GM21786 (cell line): ENCODE data around the gene FNDC3B.

Experiments
- ATAC-seq: cut with Tn5 transposase; IDR thresholded peaks from one replicate; pipeline ENCODE4 v1.9.1; 2021; ENCODE audit not compliant: unreplicated experiment

Gene FNDC3B

DNA sequence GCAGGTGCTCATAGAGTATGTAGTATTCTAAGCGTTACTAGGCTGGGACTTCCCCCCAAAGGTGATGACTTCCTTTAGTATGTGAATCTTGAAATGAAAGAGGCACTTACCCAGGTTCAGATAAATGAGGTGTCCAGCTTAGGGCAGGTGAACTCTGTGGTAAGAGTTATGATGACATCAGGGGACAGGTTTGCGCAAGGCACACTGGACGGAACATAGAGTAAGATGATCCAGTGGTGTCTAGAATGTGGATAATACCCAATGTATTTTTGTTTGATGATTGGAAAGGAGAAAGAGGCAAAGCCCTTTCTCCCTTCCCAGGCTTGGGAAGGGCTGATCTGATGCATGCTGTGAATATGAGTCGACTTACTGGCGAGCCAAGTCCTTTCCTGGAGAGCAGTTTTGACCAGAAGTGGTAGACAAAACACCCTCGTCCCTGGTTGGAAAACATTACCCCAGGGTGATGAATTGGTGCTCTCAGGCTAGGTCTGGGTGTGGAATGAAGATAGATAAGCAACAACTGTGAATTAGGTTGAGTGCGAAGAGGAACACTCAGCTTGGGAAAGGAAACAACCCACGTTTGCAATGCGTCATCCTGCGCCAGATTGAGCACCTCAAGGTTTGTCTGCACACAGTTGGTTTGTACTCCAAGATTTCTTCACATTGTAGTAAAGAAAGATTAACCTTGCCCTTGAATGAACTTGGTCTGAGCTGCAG lies 284.7 kb downstream of the FNDC3B start:
- no peak for ATAC-seq

DNA sequence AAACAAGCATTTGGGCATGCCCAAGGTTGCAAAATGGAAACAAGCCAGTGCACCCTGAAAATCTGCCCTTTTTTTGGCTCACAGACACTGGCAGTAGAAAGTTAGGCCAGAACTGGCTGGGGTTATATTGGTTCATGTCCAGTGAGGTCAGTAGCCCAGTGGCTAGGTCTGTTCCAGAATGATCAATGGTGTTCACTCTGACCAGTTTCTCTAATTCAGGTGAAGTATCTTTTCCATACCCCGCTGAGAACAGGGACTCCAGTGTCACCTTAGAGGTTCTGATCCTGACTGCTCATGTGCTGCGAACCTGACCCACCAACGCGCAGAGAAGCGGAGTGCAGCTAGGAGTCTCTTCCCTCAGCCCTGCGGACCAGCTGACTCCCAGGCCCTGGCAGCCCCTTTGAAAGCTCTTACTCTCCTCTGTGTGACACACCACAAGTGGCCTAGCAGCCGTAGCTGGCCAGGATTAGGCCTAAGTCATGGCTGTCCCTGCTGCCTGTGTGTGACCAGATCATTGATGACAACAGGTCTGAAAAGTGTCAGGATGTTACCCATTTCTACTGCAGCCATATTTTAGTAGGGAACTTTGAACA lies 285.3 kb downstream of the FNDC3B start:
- ATAC-seq = no peak

DNA sequence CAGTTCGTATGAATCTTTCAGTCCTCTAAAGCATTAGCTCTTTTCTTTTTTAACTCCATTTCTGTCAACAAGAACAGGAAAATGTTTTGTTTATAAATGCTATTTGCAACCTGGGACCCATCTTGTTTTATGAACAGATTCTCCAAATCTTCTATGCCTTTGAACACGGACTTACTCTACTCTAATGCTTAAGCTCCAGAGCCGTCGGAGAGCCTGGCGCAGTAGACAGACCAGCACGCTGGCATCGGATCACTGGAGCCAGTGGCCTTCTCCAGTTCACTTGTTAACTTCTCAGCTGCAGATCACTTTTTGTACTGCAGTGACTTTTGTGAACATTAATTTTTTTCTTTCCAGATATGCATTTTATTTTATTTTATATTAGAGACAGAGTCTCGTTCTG lies 286.1 kb downstream of the FNDC3B start:
- ATAC-seq = no peak

DNA sequence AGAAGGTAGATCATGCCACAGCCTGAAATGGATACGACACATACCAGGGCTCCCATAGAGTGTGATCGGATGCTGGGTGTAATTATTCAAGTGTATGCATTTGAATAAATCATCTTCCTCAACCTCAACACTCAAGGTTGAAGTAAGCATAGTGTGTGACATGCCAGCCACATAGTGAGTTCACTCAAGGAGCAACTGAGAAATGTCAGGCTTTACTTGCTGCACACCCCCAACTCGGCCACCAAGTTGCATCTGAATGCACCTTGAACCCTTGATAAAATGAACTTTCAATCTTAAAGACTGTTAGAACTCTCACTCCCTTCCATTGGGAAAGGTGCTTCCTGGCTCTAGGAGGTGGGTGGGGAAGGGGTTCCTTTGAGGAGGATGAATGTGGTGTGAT lies 287.6 kb downstream of the FNDC3B start:
- ATAC-seq = no peak

DNA sequence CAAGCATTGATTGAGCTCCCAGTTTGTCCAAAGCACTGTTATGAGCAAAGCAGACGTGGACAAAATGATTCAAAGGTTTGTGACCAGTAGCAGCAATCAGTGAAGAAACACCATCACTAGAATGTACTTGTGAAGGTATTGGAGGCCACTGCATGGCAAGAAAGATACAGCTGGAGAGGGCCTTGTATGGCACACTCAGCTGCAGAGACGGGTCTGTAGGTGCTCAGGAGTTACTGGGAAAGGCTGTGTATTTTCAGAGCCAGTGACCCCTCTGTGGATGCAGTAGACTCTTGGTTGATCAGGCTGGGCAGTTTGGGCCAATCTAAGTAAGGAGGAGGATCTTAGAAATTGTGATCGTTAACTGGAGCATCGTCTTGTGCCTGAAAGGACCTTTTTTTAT lies 288.9 kb downstream of the FNDC3B start:
- no peak for ATAC-seq

DNA sequence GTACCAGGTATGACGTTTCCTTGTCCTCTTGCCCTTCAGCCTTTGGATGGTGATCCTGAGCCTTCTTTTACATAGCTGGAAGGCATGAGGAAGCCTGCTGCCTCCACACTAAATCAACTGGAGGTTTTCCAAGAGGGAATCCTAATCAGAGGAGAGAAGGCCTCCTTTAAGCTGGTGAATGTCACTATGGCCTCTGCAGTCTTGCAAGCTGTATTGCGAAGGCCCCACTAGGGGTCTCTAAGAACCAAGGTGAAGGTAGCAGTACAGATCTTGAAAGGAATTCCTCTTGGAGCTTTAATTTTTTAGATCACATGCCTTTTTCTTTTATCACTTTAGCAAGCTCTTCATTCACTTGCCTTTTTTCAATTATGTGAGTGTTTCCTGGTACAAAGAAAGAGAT lies 289.7 kb downstream of the FNDC3B start:
- ATAC-seq = no peak

DNA sequence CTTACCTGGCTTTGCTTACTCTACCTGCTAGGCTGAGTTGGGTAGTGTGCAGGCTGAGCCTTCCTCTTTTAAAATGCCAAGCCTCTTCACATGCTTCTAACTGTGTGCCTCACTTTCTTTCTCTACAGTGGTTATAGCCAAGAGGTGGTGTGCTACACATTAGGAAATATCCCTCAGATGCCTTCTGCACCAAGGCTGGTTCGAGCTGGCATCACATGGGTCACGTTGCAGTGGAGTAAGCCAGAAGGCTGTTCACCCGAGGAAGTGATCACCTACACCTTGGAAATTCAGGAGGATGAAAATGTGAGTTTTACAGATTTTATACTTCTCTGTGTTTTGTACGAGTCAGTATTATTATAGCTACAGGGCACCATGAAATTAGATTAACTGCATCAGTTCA lies 291.0 kb downstream of the FNDC3B start:
- ATAC-seq = no peak

DNA sequence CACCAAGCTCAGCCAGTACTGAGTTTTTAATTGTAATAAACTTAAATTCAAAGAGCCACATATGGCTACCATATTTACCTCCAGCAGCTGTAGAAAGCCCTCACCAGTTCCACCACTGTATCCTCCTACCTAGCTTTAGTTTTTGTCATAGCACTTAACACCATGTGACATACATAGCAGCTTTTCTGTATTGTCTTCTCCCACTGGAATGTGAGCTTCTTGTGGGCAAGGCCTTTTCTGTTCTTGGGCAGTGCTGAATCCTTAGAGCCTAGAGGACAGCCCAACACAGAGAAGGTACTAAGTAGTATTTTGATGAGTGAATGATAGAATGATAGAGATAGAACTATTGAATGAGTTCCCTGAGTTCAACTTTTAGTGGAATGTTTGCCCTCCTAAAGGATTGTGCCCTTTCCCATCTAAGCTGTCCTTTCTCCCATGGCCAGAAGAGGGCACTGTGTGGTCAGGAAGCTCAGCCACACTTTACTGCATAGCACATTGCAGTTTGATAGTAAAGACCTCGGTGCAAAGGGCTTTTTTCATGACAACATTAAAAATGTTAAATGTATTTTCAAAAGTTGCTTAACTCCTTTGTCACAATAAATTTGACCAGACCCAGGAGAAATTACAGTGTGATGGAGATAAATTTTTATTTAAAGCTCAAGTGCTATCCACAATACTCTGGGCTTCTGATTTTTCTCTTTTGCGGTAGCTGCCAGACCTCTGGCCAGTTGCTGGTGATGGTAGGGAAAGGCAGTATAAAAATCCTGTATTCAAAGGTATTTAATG lies 293.1 kb downstream of the FNDC3B start:
- peak; percentile 91 for ATAC-seq

DNA sequence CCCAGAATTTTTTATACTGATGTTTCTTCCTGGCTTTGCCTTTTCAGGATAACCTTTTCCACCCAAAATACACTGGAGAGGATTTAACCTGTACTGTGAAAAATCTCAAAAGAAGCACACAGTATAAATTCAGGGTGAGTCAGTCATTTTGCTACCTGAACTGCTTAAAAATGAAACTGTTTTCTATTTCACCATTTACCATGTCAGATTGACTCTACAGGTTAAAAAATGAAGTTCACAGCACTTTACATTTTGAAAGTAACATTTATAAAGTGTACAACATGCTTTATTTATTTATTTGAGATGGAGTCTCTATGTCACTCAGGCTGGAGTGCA lies 293.6 kb downstream of the FNDC3B start:
- ATAC-seq = no peak

DNA sequence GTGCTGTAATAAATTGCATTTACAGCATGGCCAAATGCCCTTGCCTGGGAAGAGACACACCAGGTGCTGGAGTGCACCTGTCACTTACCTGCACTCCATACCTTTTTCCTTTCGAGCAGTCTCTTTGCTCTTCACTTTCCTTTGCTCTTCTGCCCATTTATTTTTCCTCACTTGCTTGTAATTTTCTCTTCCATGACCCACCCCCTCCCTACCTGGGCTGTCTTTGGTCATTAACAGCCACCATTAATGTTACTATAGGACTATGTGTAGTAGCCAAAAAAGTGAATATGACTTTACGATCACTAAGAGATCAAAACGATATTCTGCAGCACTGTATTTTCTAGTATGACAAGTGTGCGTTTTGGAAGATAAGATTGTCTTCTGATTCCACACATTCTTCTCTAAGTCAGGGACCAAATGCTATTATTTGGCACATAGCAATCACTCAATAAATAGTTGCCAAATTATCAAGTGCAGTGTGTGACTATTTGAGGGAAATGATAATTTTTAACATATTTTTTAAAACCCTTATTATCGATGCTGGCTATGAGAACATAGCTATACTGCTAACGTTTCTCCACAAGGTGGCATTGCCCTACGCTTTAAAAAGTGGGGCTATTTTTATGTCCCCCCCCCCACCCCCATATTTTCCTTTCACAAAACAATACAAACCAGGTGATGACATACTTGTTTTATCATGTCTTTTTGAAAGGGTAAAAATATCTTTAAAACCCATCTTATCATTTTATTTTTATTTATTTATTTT lies 294.5 kb downstream of the FNDC3B start:
- no peak for ATAC-seq

DNA sequence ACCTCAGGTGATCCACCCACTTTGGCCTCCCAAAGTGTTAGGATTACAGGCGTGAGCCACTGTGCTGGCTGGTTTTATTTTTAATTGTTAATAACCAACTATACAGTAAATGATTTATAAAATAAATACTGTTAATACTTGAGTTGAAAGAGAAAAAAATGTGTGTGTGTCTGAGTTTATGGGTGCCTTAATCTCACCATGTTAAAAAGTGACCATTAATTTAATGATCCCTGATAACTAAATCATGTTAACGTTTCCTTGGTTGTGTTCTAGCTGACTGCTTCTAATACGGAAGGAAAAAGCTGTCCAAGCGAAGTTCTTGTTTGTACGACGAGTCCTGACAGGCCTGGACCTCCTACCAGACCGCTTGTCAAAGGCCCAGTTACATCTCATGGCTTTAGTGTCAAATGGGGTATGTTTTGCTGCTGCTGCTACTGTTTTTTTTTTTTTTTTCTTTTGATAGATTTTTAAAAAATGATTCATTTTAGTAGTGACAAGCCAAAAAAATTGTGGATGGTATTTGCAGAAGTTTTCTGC lies 295.4 kb downstream of the FNDC3B start:
- ATAC-seq = no peak

DNA sequence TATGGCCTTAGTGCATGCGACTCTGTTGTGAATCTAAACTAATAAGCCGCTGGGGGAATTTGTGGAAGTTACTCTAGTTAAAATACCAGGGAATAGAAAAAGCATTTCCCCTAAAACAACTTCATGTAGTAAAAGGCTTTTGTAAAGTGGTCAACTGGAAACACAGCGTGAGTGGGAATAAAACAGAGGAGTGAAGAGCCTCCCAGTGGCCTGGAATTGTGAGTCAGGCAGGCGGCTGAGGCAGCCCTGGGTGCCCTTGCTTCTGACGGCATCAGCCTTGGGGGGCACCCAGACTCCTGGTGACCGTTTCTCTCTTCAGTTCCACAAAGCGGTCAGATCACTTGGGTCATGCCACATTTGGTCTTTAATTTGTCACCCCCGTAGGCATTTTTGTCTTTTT lies 300.5 kb downstream of the FNDC3B start:
- no peak for ATAC-seq

DNA sequence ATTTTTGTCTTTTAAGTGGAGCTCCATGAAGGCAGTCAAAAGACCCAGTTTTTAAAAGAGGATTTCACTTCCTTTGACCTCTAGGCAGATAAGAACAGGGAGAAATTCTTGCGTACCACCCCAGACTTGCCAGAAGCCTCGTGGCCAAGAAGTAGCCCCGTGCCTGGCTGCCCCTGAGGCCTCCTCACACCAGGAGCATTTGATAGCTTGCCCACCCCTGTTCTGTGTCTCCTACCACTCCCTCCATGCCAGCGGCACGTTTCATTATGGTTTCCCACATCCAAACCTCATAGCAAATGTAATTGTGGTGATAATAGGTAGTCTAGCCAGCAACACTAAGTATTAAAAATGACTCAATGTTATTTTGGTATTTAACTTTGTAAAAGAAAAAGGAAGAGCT lies 301.2 kb downstream of the FNDC3B start:
- ATAC-seq = no peak

DNA sequence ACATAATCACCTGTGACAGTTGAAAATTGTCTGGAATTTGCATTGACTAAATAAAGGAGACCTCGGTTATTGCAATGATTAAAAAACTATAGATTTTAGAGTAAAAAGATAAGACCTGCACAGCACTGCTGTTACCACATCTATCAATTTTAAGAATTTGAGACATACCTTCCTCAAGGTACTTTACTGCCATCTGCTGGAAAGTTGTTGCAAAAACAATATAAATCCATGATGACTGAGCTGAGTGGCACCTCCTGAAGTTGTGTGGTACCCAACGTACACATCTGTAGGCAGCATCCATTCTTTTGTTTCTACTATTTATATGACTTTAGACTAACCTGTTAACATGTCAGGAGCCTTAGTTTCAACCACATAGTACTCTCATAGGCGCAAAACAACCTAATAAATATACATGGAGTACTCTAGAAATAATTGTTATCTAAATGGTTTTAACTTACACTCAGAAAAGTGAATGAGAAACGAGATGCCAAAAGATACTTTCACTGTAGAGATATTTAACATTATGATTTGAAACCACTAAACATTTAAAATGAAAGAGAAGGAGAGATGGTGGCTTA lies 302.2 kb downstream of the FNDC3B start:
- ATAC-seq = peak; percentile 74

DNA sequence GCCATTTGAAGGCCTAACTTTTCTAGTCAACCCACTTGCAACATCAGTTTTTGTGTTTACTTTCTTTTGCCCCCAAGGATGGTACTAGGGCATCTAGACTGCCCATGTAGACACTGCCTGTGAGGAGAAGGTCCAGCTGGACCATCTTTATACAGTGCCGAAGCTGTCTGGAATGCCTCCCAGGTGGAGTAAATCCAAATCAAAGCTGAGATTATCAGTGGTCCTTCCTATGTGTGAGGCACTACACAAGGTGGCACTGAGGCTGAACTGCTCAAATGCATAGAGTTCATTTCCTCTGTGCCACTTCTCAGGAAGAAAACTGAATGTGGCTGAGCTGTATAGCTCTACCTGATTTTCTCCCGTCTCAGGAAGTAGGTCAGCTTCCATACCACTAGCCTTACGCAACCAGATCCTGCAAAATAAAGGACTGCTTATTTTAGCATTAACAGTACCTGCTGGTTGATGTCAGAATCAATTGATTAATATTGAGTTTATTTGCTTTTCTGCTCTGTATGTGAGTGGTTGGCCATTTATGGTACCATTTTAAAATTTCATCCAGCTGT lies 302.8 kb downstream of the FNDC3B start:
- ATAC-seq = no peak

DNA sequence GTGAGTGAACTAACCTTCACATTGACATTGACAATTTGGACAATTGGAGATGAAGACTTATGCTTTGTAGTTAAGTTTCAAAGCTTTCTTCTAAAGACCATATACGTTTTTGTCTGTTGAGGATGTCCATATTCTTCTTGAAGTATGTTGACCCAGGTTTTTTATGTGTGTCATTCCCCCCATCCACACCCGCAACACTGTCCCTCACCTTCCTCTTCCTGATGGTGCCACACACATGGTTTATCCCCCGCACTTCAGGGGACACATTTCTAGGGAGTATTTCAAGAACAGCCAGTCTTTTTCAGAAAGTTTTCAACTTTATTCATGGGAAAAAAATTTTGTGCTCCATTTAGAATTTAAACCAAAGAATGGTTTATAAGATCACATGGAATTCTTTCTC lies 303.7 kb downstream of the FNDC3B start:
- ATAC-seq = no peak

DNA sequence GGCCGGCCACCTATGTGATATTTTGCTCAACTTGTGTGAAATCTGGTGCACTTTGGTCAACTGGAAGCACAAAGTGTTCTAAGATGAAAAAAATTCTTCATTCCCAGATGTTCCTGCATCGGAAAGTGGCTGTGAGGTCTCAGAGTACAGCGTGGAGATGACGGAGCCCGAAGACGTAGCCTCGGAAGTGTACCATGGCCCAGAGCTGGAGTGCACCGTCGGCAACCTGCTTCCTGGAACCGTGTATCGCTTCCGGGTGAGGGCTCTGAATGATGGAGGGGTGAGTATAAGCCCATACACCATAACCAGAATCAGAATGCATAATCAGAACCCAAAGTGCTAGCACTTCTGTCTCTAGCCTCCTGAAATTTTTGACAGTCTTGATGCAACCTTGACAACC lies 304.6 kb downstream of the FNDC3B start:
- no peak for ATAC-seq

DNA sequence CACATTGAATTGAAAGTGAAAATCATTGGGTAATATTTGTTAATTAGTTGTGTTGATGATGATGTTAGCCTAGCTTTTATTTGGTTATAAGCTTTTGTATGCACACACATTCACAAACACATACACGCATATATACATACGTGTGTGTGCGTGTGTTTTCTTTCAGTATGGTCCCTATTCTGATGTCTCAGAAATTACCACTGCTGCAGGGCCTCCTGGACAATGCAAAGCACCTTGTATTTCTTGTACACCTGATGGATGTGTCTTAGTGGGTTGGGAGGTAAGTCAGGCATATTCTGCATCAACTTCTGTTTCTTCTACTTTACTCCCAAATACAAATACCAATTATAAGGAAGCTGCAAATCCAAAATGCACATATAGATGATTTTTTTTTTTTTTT lies 306.8 kb downstream of the FNDC3B start:
- no peak for ATAC-seq

DNA sequence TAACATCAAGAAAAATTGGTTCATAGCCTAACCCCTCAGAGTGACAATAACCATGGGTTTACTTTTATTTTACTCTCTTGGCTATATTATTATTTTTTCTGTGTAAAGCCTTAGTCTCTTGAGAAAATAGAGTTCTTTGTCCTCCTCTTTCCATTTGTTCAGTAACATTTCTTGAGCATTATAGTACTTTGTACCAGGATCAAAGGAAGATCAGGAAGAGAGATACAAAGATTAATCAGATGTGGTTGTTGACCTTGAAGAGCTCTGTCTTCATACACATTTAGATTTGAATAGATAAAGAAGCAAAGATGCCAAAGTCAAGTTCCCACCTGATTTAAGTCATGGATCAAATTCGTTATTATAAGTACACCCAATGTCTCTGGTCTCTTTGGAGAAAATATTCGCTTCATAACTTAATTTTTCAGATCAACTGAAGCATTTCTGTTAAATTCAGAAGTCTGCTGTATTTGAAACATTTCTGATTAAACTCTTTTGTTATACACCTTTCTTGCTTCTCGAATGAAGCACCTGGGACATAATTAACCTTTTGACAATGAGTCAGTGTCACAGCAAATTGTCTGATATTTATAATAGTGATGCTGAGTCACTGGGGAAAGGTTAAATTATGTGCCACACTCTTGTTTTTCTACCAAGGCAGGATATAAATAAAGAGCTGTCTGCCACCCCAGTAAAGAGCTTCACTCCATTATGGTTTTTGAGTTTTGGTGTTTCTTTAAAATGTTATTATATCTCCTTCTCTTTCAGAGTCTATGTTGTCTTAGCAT lies 308.7 kb downstream of the FNDC3B start:
- no peak for ATAC-seq

DNA sequence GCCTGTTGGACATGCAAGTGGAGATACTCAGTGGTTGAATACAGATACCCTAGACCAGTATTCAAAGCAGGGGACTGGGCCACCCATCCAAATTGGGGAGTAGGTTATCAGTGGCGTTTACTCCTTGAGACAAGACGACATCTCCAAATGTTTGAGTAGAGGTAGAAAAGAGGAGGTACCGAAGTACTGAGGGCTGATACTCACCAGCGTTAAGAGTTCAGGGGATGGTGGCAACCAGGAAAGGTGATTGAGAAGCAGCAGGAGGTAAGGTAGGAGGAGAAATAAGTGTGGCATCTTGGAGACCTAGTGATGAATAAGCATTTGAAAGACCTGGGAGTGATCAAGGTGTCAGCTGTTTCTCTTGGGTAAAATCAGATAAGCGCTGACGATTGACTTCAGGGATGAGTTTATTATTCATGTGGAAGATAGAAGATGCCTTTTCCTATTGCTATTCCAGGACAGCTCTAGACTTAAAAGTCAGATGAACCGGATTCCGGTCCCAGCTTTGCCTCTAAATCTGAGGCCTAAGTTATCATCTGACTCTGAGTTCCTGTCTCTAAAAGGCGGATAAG lies 312.6 kb downstream of the FNDC3B start:
- no peak for ATAC-seq
